Neural cell (in vitro differentiated cells): Measurements from ENCODE around the gene SFXN1. TPM values are rescaled to one million over a fixed set of nuclear protein-coding genes. Genes with fewer than 3 reads are reported as not detected.

ENCODE experiments used
- H2AFZ ChIP-seq: fragments of 200-600, 300-800 bp; sonication (generic), shearing (Covaris generic); 2 replicates; pipeline ENCODE4 v1.6.0; 2014; ENCODE audit warnings: low read depth, mild to moderate bottlenecking, antibody characterized with exemption, low read length, moderate library complexity
- H3F3A ChIP-seq: fragments of 200-600 bp; shearing (Covaris generic); 2 replicates; pipeline ENCODE4 v1.6.1; 2016; ENCODE audit warnings: mild to moderate bottlenecking, moderate library complexity, mixed read lengths, antibody characterized with exemption, low read length; ENCODE audit not compliant: insufficient read depth, poor library complexity, severe bottlenecking
- H3K27ac ChIP-seq: fragments of 200-600, 300-800 bp; sonication (generic), shearing (Covaris generic); 2 replicates; pipeline ENCODE4 v1.5.1; 2014; ENCODE audit warnings: mild to moderate bottlenecking, low read length, moderate library complexity
- H3K27me3 ChIP-seq: fragments of 300-800, 200-600 bp; sonication (generic), shearing (Covaris generic); 2 replicates; pipeline ENCODE4 v1.6.0; 2014; ENCODE audit warnings: mild to moderate bottlenecking, low read depth, low read length, moderate library complexity; ENCODE audit not compliant: insufficient read depth
- H3K36me3 ChIP-seq: fragments of 300-800, 200-600 bp; sonication (generic), shearing (Covaris generic); 2 replicates; pipeline ENCODE4 v1.5.1; 2014; ENCODE audit warnings: mild to moderate bottlenecking, antibody characterized with exemption, low read length, moderate library complexity; ENCODE audit not compliant: insufficient read depth
- H3K4me2 ChIP-seq: fragments of 300-800, 200-600 bp; sonication (generic), shearing (Covaris generic); 2 replicates; pipeline ENCODE4 v1.6.0; 2014; ENCODE audit warnings: mild to moderate bottlenecking, low read length
- H3K4me3 ChIP-seq: fragments of 300-800, 200-600 bp; sonication (generic), shearing (Covaris generic); 2 replicates; pipeline ENCODE4 v1.5.1; 2014; ENCODE audit warnings: mild to moderate bottlenecking, low read length, moderate library complexity
- H3K79me2 ChIP-seq: fragments of 200-600 bp; shearing (Covaris generic); replicated peaks from 2 replicates; pipeline ENCODE4 v1.6.0; 2014; ENCODE audit warnings: mild to moderate bottlenecking, low read length, moderate library complexity; ENCODE audit not compliant: insufficient read depth
- H3K9ac ChIP-seq: fragments of 300-800, 200-600 bp; sonication (generic), shearing (Covaris generic); 2 replicates; pipeline ENCODE4 v1.6.1; 2016; ENCODE audit warnings: mild to moderate bottlenecking, low read length, mixed read lengths
- H3K9me2 ChIP-seq: fragments of 200-600 bp; shearing (Covaris generic); 2 replicates; pipeline ENCODE4 v1.6.1; 2016; ENCODE audit warnings: mild to moderate bottlenecking, low read length, mixed read lengths; ENCODE audit not compliant: insufficient read depth
- H3K9me3 ChIP-seq: fragments of 200-600, 300-800 bp; sonication (generic), shearing (Covaris generic); 2 replicates; pipeline ENCODE4 v1.6.1; 2016; ENCODE audit warnings: mild to moderate bottlenecking, mixed run types, low read length, moderate library complexity, mixed read lengths
- H4K20me1 ChIP-seq: fragments of 200-600 bp; shearing (Covaris generic); 2 replicates; pipeline ENCODE4 v1.6.1; 2016; ENCODE audit warnings: mild to moderate bottlenecking, mixed run types; ENCODE audit not compliant: insufficient read depth
- CTCF ChIP-seq: fragments of 450-650 bp; IDR thresholded peaks from 2 replicates; pipeline ENCODE4 v1.5.1; 2014; ENCODE audit warnings: antibody characterized with exemption, mild to moderate bottlenecking, moderate library complexity; ENCODE audit not compliant: poor library complexity, severe bottlenecking
- EP300 ChIP-seq: fragments of 450-650 bp; conservative IDR thresholded peaks from 2 replicates; pipeline ENCODE4 v1.6.1; 2014; ENCODE audit warnings: antibody characterized with exemption, mild to moderate bottlenecking, moderate library complexity; ENCODE audit not compliant: poor library complexity, severe bottlenecking
- EZH2 ChIP-seq: fragments of 200-600, 300-800 bp; shearing (Covaris generic), sonication (generic); IDR thresholded peaks from 2 replicates; pipeline ENCODE4 v1.6.1; 2014; ENCODE audit warnings: antibody characterized with exemption, low read length, borderline replicate concordance, mild to moderate bottlenecking; ENCODE audit not compliant: insufficient read depth, poor library complexity, severe bottlenecking
- MXI1 ChIP-seq: fragments of 450-650 bp; conservative IDR thresholded peaks from 2 replicates; pipeline ENCODE4 v1.6.1; 2014; ENCODE audit warnings: antibody characterized with exemption, mild to moderate bottlenecking; ENCODE audit not compliant: poor library complexity, severe bottlenecking
- POLR2AphosphoS5 ChIP-seq: IDR thresholded peaks from 2 replicates; pipeline ENCODE4 v1.6.1; 2012
- RAD21 ChIP-seq: fragments of 450-650 bp; conservative IDR thresholded peaks from 2 replicates; pipeline ENCODE4 v1.6.1; 2014; ENCODE audit warnings: antibody characterized with exemption, mild to moderate bottlenecking, moderate library complexity
- SMC3 ChIP-seq: fragments of 450-650 bp; conservative IDR thresholded peaks from 2 replicates; pipeline ENCODE4 v1.6.1; 2014; ENCODE audit warnings: antibody characterized with exemption, mild to moderate bottlenecking, moderate library complexity; ENCODE audit not compliant: poor library complexity
- TAF1 ChIP-seq: IDR thresholded peaks from 2 replicates; pipeline ENCODE4 v1.6.1; 2012; ENCODE audit warnings: low read depth
- polyA plus RNA-seq: library from polyadenylated mRNA; depleted of rRNA; stranded (reverse); fragments of >200 nt; gene quantifications from 2 replicates; pipeline ENCODE4 v1.2.3, GENCODE V29; 2014
- TF ChIP-seq, protein P1 (sequence below): IDR thresholded peaks from 2 replicates; pipeline ENCODE4 v1.6.1; 2012; ENCODE audit warnings: borderline replicate concordance

Gene SFXN1
- polyA plus RNA-seq, 1 donor from 2014 or later: 109 TPM

GRCh38 chr5:175469916-175470315 lies 8.4 kb upstream of the SFXN1 start:
- no peak overlapping the region for H3K27ac ChIP-seq
- no peaks in the 10 kb centered on the region for H4K20me1 ChIP-seq
- no peak overlapping the region for H3K4me3 ChIP-seq
- no peak overlapping the region for H2AFZ ChIP-seq
- no peaks in the 10 kb centered on the region for H3F3A ChIP-seq
- H3K9ac ChIP-seq: no peak overlapping the region
- no peaks in the 10 kb centered on the region for H3K27me3 ChIP-seq
- H3K36me3 ChIP-seq: no peaks in the 10 kb centered on the region
- H3K9me2 ChIP-seq: no peaks in the 10 kb centered on the region
- TF ChIP-seq TAF1 (no peak), RAD21 (no peak), CTCF (no peak), MXI1 (no peak), EP300 (no peak), POLR2AphosphoS5 (no peak), EZH2 (no peak), SMC3 (no peak)
- TF ChIP-seq, protein P1, sequence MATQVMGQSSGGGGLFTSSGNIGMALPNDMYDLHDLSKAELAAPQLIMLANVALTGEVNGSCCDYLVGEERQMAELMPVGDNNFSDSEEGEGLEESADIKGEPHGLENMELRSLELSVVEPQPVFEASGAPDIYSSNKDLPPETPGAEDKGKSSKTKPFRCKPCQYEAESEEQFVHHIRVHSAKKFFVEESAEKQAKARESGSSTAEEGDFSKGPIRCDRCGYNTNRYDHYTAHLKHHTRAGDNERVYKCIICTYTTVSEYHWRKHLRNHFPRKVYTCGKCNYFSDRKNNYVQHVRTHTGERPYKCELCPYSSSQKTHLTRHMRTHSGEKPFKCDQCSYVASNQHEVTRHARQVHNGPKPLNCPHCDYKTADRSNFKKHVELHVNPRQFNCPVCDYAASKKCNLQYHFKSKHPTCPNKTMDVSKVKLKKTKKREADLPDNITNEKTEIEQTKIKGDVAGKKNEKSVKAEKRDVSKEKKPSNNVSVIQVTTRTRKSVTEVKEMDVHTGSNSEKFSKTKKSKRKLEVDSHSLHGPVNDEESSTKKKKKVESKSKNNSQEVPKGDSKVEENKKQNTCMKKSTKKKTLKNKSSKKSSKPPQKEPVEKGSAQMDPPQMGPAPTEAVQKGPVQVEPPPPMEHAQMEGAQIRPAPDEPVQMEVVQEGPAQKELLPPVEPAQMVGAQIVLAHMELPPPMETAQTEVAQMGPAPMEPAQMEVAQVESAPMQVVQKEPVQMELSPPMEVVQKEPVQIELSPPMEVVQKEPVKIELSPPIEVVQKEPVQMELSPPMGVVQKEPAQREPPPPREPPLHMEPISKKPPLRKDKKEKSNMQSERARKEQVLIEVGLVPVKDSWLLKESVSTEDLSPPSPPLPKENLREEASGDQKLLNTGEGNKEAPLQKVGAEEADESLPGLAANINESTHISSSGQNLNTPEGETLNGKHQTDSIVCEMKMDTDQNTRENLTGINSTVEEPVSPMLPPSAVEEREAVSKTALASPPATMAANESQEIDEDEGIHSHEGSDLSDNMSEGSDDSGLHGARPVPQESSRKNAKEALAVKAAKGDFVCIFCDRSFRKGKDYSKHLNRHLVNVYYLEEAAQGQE: no peak
- H3K4me2 ChIP-seq: no peak overlapping the region
- no peaks in the 10 kb centered on the region for H3K9me3 ChIP-seq
- no peaks in the 10 kb centered on the region for H3K79me2 ChIP-seq

DNA sequence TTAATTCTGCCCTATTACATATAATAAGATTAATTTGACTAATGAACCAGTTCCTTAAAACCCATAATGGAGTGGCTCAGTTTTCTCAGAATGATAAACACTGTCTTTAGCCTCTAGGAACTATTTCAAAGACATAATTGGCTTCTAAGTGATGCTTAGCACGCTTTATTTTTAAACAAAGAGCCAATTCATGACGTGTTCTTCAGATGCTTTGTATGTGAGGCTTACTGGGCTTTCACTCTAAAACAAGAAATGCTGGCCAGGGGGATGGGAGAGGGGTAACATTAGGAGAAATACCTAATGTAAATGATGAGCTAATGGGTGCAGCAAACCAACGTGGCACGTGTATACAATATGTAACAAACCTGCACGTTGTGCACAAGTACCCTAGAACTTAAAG lies 7.6 kb upstream of the SFXN1 start:
- Histone ChIP-seq H3K9me2 (no peaks in the 10 kb centered on the region), H3K9me3 (no peaks in the 10 kb centered on the region), H3K9ac (no peak overlapping the region), H3K27me3 (no peaks in the 10 kb centered on the region), H4K20me1 (no peaks in the 10 kb centered on the region), H3K36me3 (no peaks in the 10 kb centered on the region), H3K79me2 (no peaks in the 10 kb centered on the region), H3K4me2 (no peak overlapping the region), H3F3A (no peaks in the 10 kb centered on the region), H3K4me3 (no peak overlapping the region), H3K27ac (no peak overlapping the region), H2AFZ (no peak overlapping the region)
- TF ChIP-seq SMC3 (no peak), MXI1 (no peak), EZH2 (no peak), TAF1 (no peak), EP300 (no peak)
- TF ChIP-seq, protein P1: no peak
